H1 (cell line): ENCODE measurements around the gene IL2RA. TPM values are rescaled to one million over a fixed set of nuclear protein-coding genes. Genes with fewer than 3 reads are reported as not detected.

ENCODE experiments used
- BCL11A ChIP-seq, 2 experiments: IDR thresholded peaks; one replicate each; pipeline ENCODE4 v1.6.1; 2011; ENCODE audit warnings: low read depth in 2 of 2, low read length in 2 of 2, mild to moderate bottlenecking in 2 of 2
- CBX8 ChIP-seq: fragments of 300-800, 300-1000 bp; sonication (generic); IDR thresholded peaks from 2 replicates; pipeline ENCODE4 v1.7.1; 2016; ENCODE audit warnings: low read depth, low read length, borderline replicate concordance
- CHD2 ChIP-seq: IDR thresholded peaks from 2 replicates; pipeline ENCODE4 v1.6.1; 2012; ENCODE audit warnings: low read length, improper control_type of control experiment
- CHD7 ChIP-seq: fragments of 300-600 bp; sonication (generic); IDR thresholded peaks from 2 replicates; pipeline ENCODE4 v1.7.1; 2012; ENCODE audit warnings: low read length, moderate library complexity, mild to moderate bottlenecking, inconsistent platforms; ENCODE audit not compliant: insufficient replicate concordance
- JUND ChIP-seq: IDR thresholded peaks from 2 replicates; pipeline ENCODE4 v1.6.1; 2011; ENCODE audit warnings: mild to moderate bottlenecking, improper control_type of control experiment, low read length
- NRF1 ChIP-seq: IDR thresholded peaks from 2 replicates; pipeline ENCODE4 v1.6.1; 2011; ENCODE audit warnings: mild to moderate bottlenecking, low read depth, low read length, improper control_type of control experiment
- POLR2A ChIP-seq, 2 experiments: IDR thresholded peaks; 1 replicate in 1 of 2; 2 replicates in 1 of 2; pipeline ENCODE4 v1.6.1; 2011; ENCODE audit warnings: low read depth in 2 of 2, low read length in 2 of 2, mild to moderate bottlenecking in 2 of 2; ENCODE audit errors: control extremely low read depth in 1 of 2
- RBBP5 ChIP-seq: IDR thresholded peaks from 2 replicates; pipeline ENCODE4 v1.7.1; 2012; ENCODE audit warnings: low read depth, mild to moderate bottlenecking, inconsistent platforms, low read length, moderate library complexity, borderline replicate concordance
- SIX5 ChIP-seq: IDR thresholded peaks from 2 replicates; pipeline ENCODE4 v1.6.1; 2011; ENCODE audit warnings: mild to moderate bottlenecking, low read depth, low read length
- SUZ12 ChIP-seq: fragments of 200-600 bp; sonication (generic); IDR thresholded peaks from 2 replicates; pipeline ENCODE4 v1.6.1; 2012; ENCODE audit warnings: mild to moderate bottlenecking, inconsistent platforms, low read length, moderate library complexity, mixed read lengths
- TEAD4 ChIP-seq: IDR thresholded peaks from 2 replicates; pipeline ENCODE4 v1.6.1; 2012; ENCODE audit warnings: low read depth, low read length, inconsistent platforms, mixed read lengths
- polyA plus RNA-seq, 7 experiments: library from polyadenylated mRNA; depleted of rRNA in 3 of 7; stranded (reverse) in 5 of 7; unstranded in 2 of 7; fragments of >200 nt in 5 of 7; fragments of 200-250 nt in 2 of 7; gene quantifications; 1 replicate in 5 of 7; 2 replicates in 1 of 7; 4 replicates in 1 of 7; pipeline versions ENCODE4 v1.2.1 to v1.2.3, GENCODE V29; 2011 to 2013; ENCODE audit warnings: missing spikeins in 2 of 7, mixed read lengths in 2 of 7
- total RNA-seq: library from RNA; stranded (reverse); fragmentation: NEBNext Ultra II Directional; extraction: Animal tissue kit (Norgen Biotek cat#: 25700); gene quantifications from 2 replicates; pipeline ENCODE4 v1.2.1, GENCODE V29; 2021

The IL2RA gene
- total and polyA plus RNA-seq, 2 of the 8 experiments (the other 6 are each of a cell fraction or from before 2014, with no cell fraction given): not detected

- TF ChIP-seq CHD7 (no peak), SUZ12 (no peak), CBX8 (no peak), BCL11A (IDR thresholded peaks at IDR 0.05; ENCODE audit: low read depth in 2 of 2, low read length in 2 of 2) (no peak), CHD2 (no peak), JUND (no peak), POLR2A (IDR thresholded peaks at IDR 0.05; ENCODE audit: control extremely low read depth in 1 of 2, low read depth in 2 of 2, low read length in 2 of 2) (no peak), RBBP5 (no peak), SIX5 (no peak), NRF1 (no peak), TEAD4 (no peak)
Measured at GRCh38 chr10:6008497-6009142, 53.5 kb downstream of the IL2RA start (continued).
